NCI-H526 (cell line): Measurements from ENCODE around the gene PCDH1.

Experiments
- DNase-seq, 2 experiments: peaks; one replicate each; lab custom pipeline; 2025; lab: John Stamatoyannopoulos, UW

PCDH1 gene

GRCh38 chr5:141853895-141854626 lies 24.1 kb downstream of the PCDH1 start:
- DNase-seq = no peak

- no peak for DNase-seq
Measured at GRCh38 chr5:141852448-141852847, 25.8 kb downstream of the PCDH1 start.

GRCh38 chr5:141851195-141851874 lies 26.9 kb downstream of the PCDH1 start:
- no peak for DNase-seq

- no peak for DNase-seq
Measured at GRCh38 chr5:141850786-141851185, 27.4 kb downstream of the PCDH1 start.

GRCh38 chr5:141850244-141850768 lies 27.9 kb downstream of the PCDH1 start:
- DNase-seq = peak in 1 of 2 experiments; percentile 65

- DNase-seq = peak; percentile 75 to 95
Measured at GRCh38 chr5:141849415-141850243, 28.6 kb downstream of the PCDH1 start.

- no peak for DNase-seq
Measured at GRCh38 chr5:141848744-141849414, 29.3 kb downstream of the PCDH1 start.

GRCh38 chr5:141846031-141846430 lies 32.2 kb downstream of the PCDH1 start:
- DNase-seq = peak in 1 of 2 experiments; percentile 62

- peak in 1 of 2 experiments; percentile 49 for DNase-seq
Measured at GRCh38 chr5:141845371-141845851, 32.8 kb downstream of the PCDH1 start.

- DNase-seq = no peak
Measured at GRCh38 chr5:141844414-141845097, 33.7 kb downstream of the PCDH1 start.

- DNase-seq = no peak
Measured at GRCh38 chr5:141843156-141843927, 34.9 kb downstream of the PCDH1 start.

- no peak for DNase-seq
Measured at GRCh38 chr5:141841378-141842180, 36.6 kb downstream of the PCDH1 start.

- no peak for DNase-seq
Measured at GRCh38 chr5:141840826-141841360, 37.3 kb downstream of the PCDH1 start.

- DNase-seq = no peak
Measured at GRCh38 chr5:141840280-141840812, 37.9 kb downstream of the PCDH1 start.

GRCh38 chr5:141839015-141839513 lies 39.1 kb downstream of the PCDH1 start:
- DNase-seq = peak in 1 of 2 experiments; percentile 42

- DNase-seq = peak in 1 of 2 experiments; percentile 8
Measured at GRCh38 chr5:141838326-141839014, 39.7 kb downstream of the PCDH1 start.

- no peak for DNase-seq
Measured at GRCh38 chr5:141835928-141836670, 42.1 kb downstream of the PCDH1 start.
